Glomerular visceral epithelial cell (primary cell): Measurements from ENCODE around the gene FXN.
A peak's percentile ranks its signal among the peaks of the same experiment; 100 is the strongest.
"Not testable (repeated sequence)": the region's sequence is repeated elsewhere in the genome, so short reads cannot be mapped to it uniquely, and the experiment has no call there.

ENCODE experiments used
- DNase-seq: peaks from one replicate; pipeline ENCODE4 v3.0.0-alpha.2; 2016; ENCODE audit errors: extremely low spot score

FXN gene

DNA sequence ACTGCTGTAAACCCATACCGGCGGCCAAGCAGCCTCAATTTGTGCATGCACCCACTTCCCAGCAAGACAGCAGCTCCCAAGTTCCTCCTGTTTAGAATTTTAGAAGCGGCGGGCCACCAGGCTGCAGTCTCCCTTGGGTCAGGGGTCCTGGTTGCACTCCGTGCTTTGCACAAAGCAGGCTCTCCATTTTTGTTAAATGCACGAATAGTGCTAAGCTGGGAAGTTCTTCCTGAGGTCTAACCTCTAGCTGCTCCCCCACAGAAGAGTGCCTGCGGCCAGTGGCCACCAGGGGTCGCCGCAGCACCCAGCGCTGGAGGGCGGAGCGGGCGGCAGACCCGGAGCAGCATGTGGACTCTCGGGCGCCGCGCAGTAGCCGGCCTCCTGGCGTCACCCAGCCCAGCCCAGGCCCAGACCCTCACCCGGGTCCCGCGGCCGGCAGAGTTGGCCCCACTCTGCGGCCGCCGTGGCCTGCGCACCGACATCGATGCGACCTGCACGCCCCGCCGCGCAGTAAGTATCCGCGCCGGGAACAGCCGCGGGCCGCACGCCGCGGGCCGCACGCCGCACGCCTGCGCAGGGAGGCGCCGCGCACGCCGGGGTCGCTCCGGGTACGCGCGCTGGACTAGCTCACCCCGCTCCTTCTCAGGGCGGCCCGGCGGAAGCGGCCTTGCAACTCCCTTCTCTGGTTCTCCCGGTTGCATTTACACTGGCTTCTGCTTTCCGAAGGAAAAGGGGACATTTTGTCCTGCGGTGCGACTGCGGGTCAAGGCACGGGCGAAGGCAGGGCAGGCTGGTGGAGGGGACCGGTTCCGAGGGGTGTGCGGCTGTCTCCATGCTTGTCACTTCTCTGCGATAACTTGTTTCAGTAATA is at the start of gene FXN:
Gene FXN (plus strand): TSS at position 315 of the 871 bp plus-strand sequence. CDS start 31 bp downstream, at position 346.
- peak; percentile 83 for DNase-seq

DNA sequence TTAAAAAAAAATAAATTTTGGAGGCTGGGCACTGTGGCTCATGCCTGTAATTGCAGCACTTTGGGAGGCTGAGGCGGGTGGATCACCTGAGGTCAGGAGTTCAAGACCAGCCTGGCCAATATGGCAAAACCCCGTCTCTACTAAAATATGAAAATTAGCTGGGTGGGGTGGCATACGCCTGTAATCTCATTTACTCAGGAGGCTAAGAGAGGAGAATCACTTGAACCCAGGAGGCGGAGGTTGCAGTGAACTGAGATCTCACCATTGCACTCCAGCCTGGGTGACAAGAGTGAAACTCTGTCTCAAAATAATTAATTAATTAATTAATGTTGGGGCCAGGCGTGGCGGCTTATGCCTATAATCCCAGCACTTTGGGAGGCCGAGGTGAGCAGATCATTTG is 48.6 kb upstream of the FXN start:
- DNase-seq = not testable (repeated sequence)

DNA sequence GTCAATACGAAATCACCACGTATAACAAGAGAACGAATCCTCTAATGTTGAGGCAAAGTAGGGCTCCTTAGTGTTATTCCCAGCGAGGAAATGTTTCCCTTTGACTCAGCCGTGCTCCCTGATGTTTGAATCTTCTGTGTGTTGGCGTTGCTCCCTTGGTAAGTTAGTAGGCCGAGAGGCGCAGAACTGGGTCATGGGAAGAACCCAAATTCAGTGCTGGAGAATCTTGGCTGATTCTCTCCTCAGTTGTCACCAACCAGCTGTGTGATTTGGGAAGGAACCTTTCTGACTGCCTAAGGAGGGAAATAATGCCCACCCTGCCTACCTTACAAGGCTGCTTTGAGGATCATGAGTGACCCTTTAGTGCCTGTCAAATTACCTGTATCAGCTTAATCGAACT is 44.1 kb upstream of the FXN start:
- DNase-seq = no peak

DNA sequence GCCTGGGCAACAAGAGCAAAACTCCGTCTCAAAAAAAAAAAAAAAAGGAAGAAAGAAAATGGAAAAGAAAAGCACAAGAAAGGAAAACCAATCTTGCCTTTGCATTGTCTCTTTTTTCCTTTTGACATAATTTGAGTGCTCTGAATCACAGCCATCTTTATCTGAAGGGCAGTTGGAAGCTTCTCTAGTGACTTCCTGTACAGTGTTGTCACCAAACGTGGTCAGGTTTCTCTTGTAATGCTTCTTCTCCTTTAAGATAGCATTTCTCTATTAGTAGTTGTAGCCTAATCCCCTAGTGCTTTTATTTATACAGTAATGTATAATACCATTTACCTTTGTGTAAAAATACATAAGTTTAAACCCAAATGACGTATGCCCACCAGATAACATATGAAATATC is 39.8 kb upstream of the FXN start:
- DNase-seq = no peak

DNA sequence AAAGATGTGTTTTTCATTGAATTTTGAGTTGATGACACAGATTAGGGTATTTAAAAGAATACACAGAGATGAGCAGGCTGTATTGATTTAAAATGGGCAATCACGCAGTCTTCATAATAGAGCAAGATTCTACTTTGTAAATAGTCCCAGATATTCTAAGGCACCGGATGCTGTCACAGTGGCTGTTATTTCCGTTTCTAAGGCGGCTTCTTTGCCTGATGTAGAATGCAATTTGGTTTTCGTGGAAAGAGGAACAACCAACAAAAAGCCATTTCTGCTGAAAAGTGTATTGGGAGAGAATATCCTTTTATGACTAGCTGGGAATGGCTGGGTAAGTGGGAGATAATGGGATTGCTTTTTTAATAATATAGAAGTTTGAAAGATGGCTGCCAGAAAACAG is 39.1 kb upstream of the FXN start:
- DNase-seq = no peak

DNA sequence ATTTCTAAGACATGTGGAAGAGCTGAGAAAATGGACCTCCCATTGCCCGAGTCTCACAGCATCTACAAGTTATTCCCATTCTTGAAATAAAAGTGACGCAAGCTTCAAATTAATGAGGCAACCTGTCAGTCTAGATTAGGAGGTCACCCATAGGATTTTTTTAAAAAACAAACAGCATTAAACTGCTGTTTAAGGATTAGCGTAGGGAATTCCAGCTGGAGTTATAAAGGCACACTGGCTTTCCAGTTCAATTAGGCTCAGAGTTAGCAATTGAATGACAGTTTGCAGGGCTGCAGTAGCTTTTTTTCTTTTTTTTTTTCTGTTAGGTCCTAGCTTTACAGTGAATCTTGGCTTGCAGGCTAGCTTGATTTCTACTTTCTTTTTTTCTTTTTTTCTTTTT is 37.9 kb upstream of the FXN start:
- DNase-seq = no peak

DNA sequence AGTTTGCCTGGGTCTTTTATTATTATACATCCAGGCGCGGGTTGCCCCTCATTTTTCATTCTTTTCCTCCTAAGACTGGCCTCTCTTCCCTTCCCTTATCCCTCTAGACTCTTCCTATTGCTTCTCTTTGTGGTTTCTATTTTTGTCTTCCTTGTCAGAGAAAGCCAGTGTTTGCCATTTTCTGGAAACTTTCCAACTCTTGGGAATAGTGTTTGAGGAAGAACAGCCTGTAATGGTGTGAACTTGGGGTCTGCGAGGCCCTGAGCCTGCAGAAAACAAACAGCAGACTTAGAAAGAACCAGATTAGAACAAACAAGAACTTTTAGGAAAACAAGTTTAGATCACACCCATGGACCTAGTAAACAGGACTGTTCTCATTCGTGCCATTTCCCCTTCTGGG is 37.2 kb upstream of the FXN start:
- no peak for DNase-seq

DNA sequence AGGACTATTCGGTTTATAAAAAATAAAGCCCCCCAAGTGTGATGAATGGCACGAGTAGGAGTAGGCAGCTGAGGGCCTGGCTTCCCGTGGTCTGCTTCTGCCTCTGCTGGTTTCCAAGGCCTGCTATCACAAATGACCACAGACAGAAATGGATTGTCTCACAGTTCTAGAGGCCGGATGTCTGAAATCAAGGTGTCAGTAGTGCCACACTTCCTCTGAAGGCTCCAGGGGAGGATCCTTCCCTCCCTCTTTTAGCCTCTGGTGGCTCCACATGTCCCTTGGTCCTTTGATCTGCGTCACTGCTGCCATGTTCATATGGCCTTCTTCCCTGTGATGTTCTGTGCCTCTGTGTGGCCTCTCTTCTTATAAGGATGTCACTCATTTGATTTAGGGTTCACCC is 36.7 kb upstream of the FXN start:
- DNase-seq = no peak

DNA sequence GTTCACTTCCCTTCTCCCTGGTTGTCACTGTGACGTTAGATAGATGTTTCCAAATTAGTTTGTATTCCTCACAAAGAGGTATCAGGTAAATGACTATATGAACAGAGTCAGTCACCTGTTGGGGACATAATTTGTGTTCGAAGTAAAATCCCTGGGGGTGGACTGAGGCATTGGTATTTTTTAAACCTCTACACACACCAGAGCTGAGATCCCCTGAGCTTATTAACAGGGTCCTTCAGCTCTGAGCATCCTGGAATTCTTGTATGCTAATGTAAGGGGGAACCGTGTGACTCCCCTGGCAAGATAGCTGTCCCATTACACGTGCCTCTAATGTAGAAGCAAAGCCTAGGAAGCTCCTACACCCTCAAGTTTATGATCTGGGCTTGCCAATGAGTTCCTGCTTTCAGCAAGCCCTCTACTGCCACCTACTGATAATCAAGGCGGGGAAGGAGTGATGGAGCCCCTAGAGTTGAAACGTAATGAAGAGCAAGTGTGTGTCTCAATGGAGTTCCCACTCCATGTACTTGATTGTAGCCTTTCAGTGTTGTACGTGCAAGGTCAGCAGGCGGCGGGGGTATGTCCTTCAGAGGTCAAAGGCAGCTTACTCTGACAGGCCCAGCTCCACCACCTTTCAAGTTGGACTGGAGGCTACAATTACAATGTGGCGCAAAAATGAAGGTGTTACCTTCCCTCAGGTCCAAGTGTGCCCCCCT is 36.0 kb upstream of the FXN start:
- peak; percentile 56 for DNase-seq

DNA sequence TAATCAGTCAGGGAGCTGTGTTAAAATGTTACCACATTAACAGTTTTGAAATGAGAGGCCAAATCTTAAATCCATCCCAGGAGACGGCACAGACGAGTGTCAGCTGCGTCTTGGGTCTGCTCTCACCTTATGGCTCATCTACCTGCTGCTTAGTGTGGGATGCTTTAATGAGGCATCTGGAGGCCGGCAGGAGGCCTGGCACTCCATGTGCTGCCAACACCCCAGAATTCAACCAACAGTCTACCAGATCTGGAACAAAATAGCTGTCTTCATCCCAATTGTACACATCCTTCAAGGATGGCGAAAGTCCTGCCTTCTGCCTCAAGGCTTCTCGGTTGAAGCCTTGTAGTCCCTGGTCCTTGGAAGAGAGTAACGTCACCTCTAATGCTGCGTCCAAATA is 33.6 kb upstream of the FXN start:
- no peak for DNase-seq

DNA sequence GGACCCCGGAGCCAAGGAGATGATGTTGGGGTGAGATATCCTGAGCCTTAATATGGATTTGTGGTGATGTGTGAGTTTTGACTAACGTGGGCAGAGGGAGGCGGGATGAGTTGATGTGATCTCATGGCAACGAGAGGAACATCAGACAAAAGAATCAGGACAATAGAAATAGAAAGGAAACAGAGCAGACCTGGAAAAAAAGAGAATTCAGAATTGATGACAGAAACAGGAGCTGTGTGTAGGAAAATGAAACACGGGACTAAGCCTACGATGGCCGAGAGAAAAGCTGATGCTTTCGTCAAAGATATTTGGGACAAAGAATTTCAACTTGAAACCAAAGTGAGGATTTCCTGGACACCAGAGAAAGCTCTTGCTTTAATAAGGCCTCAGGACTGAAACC is 32.5 kb upstream of the FXN start:
- no peak for DNase-seq

DNA sequence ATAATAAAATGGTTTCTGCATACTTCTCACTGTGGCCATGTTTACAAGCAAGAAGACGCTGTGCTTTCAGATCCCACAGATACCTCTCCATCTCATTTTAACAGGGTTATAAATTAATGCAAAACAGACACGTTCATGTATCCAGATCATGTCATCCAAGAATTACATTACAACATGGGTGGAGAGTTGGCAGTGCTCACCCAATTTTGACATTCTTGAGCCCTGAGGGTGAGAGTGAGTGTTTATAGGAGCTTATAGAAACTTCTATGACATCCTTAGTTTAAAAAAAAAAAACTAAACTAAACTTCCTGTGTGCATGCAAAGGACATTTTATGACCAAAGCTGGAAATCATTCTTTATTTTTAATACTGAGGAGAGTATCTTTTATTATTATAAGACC is 30.7 kb upstream of the FXN start:
- no peak for DNase-seq

DNA sequence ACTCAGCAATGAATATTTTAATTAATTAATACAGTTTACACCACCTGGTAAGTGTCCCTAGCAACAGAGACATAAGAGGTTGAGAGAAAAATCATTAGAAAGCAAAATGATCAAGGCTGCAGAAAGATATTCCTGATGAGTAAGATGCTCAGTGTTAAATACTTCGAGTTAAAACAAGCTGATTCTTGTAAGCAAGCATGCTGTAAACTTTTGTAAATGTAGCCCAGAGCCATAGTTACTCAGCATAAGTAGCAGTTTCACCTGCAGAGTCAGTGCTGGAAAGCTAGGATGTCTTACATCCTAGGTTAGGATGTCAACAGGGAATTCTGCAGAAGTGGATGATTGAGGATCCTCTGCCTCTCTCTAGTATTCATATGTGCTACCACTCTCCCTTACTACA is 25.8 kb upstream of the FXN start:
- no peak for DNase-seq

DNA sequence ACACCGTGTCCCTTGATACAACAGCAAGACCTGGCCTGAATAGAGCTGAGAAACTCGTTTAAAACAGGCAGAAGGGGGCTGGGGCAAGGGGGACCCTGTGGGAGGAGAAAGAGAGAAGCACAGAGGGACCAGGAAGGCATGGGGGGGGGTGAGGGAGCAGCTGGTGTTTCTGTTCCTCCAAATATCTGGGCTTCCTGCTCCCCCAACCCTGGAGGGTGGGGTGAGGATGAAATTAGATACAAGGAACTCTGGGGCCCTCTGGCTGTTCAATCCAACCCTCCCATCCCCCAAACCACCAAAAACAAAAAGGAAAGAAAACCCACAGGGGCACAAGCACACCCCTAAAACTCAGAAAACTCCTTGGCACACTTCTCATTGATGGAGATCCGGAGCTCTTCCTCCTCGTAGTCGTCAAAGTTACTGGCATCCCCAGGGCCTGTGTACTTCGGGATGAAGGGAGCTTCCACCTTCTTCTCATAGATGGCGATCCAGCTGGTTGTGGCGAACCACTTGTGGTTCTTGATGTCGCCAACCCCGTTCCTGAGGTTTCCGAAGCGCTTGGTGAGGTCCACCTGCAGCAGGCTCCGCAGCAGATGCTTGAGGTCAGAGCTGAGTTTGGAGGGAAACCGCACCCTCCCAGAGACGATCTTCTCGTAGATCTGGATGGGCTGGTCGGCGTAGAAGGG is 22.7 kb upstream of the FXN start:
- DNase-seq = no peak

DNA sequence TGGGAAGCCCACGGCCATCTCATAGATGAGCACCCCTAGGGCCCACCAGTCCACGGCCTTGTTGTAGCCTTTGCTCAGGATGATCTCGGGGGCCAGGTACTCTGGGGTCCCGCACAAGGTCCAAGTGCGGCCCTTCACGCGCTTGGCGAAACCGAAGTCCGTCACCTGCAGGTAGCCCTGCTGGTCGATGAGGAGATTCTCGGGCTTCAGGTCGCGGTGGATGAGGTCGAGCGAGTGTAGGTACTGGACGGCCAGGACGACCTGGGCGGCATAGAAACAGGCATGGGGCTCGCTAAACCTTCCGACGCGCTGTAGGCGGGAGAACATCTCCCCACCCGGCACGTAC is 22.2 kb upstream of the FXN start:
- no peak for DNase-seq

DNA sequence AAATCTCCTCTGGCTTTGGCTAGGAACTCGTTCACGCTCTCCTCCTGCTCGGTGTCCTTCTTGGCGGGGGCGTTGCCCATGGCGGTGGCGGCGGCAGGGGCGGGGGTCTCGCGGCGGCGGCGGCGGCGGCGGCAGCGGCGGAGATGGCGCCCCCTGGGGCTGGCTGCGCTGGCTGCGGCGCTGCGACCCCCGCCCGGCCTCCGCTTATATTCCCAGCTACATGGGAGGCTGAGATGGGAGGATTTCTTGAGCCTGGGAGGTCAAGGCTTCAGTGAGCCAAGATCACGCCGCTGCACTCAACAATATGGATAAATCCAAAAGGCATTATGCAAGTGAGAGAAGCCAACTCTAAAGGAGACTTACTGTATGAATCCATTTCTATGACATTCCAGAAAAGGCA is 21.5 kb upstream of the FXN start, which contains the start of gene PRKACG:
Gene PRKACG (minus strand): TSS at position 101 of the 400 bp plus-strand sequence. CDS start 21 bp downstream, at position 80.
- no peak for DNase-seq

DNA sequence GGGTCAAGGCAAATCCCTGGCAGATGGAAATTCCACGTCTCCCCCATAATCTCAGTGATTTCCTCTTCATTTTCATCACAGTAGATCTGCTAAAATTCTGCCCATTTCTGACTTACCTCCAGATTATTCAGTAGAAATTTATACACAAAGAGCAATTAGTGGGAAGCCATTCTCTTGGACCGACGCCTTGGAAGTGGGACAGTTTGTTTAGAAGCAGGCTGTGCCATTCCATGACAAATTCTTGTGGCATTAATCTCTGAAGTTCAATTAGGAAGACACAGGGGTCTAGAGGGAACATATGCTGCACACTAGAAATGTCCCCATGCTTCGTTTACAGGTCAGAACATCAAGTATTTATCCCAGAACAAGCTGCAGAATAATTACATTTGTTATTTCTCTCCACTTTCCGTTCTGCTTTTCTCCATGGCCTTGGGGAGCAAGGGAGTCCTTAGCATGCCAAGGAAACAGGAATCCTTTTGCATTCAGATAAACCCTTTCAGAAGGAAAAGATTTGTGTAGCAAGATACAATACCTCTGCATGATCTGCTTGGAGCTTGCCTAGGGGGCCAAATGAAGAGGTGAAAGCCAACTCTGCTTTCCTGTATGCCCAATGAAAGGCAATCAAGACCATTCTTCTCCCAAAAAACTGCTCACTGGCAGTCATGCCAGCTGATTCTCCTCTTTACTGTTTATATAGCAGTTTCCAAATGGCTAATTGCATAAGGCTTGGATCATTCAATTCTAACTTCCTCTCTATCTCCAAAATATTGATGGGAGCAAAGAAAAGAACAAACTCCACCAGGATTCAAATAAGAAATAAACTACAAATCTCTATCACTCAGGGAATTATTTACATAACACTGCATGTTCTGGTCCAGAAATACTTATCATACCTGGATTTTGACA is 19.1 kb upstream of the FXN start:
- DNase-seq = no peak

DNA sequence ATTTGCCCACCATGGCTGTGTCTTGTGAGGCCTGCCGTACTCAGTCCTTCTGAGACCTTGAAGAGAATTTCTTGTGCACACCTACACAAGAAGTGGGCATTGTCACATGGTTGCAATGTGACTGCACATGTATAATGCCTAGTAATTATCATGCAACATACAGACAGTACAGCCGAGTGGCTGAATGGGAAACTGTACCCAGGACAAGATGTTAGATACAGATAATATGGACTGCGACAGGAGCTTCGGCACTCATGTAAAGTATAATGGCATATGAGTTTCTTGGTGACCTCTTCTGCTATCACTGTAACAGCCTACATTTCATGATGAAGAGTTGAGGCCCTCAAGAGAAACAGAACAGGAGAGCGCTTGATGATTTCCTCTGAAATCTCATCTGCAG is 16.8 kb upstream of the FXN start:
- DNase-seq = no peak

DNA sequence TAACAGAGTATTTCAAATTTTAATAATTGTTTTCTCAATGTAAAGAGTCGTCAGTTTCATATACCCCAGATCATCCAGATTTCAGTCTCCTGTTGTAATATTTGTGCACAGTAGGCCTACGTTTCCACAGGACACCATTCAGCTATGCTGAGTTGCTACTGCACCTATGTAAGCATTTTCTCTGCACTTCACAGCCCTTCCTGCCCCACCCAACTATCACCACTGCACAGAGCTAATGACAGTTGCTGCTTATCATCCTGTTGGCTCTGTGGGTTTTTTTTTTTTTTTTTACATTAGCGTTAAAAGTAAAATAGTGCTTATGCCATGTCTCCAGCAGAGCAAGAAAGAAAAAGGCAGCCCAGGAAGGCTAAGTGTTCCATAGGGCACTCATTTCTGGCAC is 15.7 kb upstream of the FXN start:
- DNase-seq = no peak

DNA sequence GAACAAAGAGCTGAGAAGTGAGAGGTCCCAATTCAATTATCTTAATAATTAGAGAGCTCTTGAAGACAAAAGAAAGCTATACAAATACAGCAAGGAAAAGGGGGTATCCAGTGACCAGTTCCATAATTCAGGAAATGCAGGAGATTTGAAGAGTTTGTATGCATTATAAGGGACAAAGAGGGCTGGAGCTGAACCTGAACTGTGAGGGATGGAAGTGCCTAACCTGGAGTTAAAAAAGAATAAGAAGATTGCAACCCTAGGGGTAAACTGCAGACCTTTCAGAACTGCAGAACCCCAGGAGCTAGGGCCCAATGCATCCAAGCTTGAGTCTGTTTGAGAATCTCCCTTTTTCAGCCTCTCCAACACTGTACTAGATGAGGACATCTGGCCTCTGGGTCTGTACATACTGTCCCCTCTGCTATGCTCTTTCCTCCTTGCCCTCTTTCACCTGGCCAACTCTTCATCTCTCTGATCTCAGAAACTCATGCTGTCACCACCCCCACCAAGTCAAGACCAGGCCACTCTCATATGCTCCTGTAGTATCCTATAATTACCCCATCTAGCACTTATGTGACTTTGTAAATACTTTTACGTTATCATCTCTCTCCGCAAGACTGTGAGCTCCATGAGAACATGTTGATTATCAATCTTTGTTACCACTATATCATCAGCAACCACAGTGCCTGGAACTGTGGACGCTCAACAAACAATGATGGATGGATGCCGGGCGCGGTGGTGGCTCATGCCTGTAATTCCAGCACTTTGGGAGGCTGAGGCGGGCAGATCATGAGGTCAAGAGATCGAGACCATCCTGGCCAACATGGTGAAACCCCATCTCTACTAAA is 15.0 kb upstream of the FXN start:
- no peak for DNase-seq

DNA sequence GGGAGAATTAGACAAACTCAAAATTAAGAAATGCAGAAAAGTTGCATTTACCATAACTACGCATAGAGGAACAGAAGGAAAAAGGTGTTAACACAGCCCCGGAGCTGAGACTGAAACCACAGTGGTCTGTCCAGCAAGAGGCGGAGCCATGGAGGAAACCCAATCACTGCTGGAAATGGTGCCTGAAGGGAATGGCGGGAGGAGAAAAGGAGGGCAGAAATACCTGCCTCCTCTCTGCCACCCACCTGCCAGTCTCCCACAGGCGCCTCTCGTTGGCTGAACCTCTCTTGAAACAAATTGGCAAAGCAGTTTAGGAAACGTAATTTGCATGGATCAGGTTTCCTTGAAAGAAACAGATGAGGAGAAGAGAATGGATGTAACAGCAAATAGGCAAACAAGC is 11.9 kb upstream of the FXN start:
- DNase-seq = no peak
